Neural cell (in vitro differentiated cells): ENCODE data around the gene BTG1. TPM values are rescaled to one million over a fixed set of nuclear protein-coding genes. Genes with fewer than 3 reads are reported as not detected.

ENCODE experiments used
- H2AFZ ChIP-seq: fragments of 200-600, 300-800 bp; sonication (generic), shearing (Covaris generic); 2 replicates; pipeline ENCODE4 v1.6.0; 2014; ENCODE audit warnings: low read depth, mild to moderate bottlenecking, antibody characterized with exemption, low read length, moderate library complexity
- H3F3A ChIP-seq: fragments of 200-600 bp; shearing (Covaris generic); 2 replicates; pipeline ENCODE4 v1.6.1; 2016; ENCODE audit warnings: mild to moderate bottlenecking, moderate library complexity, mixed read lengths, antibody characterized with exemption, low read length; ENCODE audit not compliant: insufficient read depth, poor library complexity, severe bottlenecking
- H3K27ac ChIP-seq: fragments of 200-600, 300-800 bp; sonication (generic), shearing (Covaris generic); 2 replicates; pipeline ENCODE4 v1.5.1; 2014; ENCODE audit warnings: mild to moderate bottlenecking, low read length, moderate library complexity
- H3K27me3 ChIP-seq: fragments of 300-800, 200-600 bp; sonication (generic), shearing (Covaris generic); 2 replicates; pipeline ENCODE4 v1.6.0; 2014; ENCODE audit warnings: mild to moderate bottlenecking, low read depth, low read length, moderate library complexity; ENCODE audit not compliant: insufficient read depth
- H3K36me3 ChIP-seq: fragments of 300-800, 200-600 bp; sonication (generic), shearing (Covaris generic); 2 replicates; pipeline ENCODE4 v1.5.1; 2014; ENCODE audit warnings: mild to moderate bottlenecking, antibody characterized with exemption, low read length, moderate library complexity; ENCODE audit not compliant: insufficient read depth
- H3K4me2 ChIP-seq: fragments of 300-800, 200-600 bp; sonication (generic), shearing (Covaris generic); 2 replicates; pipeline ENCODE4 v1.6.0; 2014; ENCODE audit warnings: mild to moderate bottlenecking, low read length
- H3K4me3 ChIP-seq: fragments of 300-800, 200-600 bp; sonication (generic), shearing (Covaris generic); 2 replicates; pipeline ENCODE4 v1.5.1; 2014; ENCODE audit warnings: mild to moderate bottlenecking, low read length, moderate library complexity
- H3K79me2 ChIP-seq: fragments of 200-600 bp; shearing (Covaris generic); replicated peaks from 2 replicates; pipeline ENCODE4 v1.6.0; 2014; ENCODE audit warnings: mild to moderate bottlenecking, low read length, moderate library complexity; ENCODE audit not compliant: insufficient read depth
- H3K9ac ChIP-seq: fragments of 300-800, 200-600 bp; sonication (generic), shearing (Covaris generic); 2 replicates; pipeline ENCODE4 v1.6.1; 2016; ENCODE audit warnings: mild to moderate bottlenecking, low read length, mixed read lengths
- H3K9me2 ChIP-seq: fragments of 200-600 bp; shearing (Covaris generic); 2 replicates; pipeline ENCODE4 v1.6.1; 2016; ENCODE audit warnings: mild to moderate bottlenecking, low read length, mixed read lengths; ENCODE audit not compliant: insufficient read depth
- H3K9me3 ChIP-seq: fragments of 200-600, 300-800 bp; sonication (generic), shearing (Covaris generic); 2 replicates; pipeline ENCODE4 v1.6.1; 2016; ENCODE audit warnings: mild to moderate bottlenecking, mixed run types, low read length, moderate library complexity, mixed read lengths
- H4K20me1 ChIP-seq: fragments of 200-600 bp; shearing (Covaris generic); 2 replicates; pipeline ENCODE4 v1.6.1; 2016; ENCODE audit warnings: mild to moderate bottlenecking, mixed run types; ENCODE audit not compliant: insufficient read depth
- EP300 ChIP-seq: fragments of 450-650 bp; conservative IDR thresholded peaks from 2 replicates; pipeline ENCODE4 v1.6.1; 2014; ENCODE audit warnings: antibody characterized with exemption, mild to moderate bottlenecking, moderate library complexity; ENCODE audit not compliant: poor library complexity, severe bottlenecking
- EZH2 ChIP-seq: fragments of 200-600, 300-800 bp; shearing (Covaris generic), sonication (generic); IDR thresholded peaks from 2 replicates; pipeline ENCODE4 v1.6.1; 2014; ENCODE audit warnings: antibody characterized with exemption, low read length, borderline replicate concordance, mild to moderate bottlenecking; ENCODE audit not compliant: insufficient read depth, poor library complexity, severe bottlenecking
- MXI1 ChIP-seq: fragments of 450-650 bp; conservative IDR thresholded peaks from 2 replicates; pipeline ENCODE4 v1.6.1; 2014; ENCODE audit warnings: antibody characterized with exemption, mild to moderate bottlenecking; ENCODE audit not compliant: poor library complexity, severe bottlenecking
- POLR2AphosphoS5 ChIP-seq: IDR thresholded peaks from 2 replicates; pipeline ENCODE4 v1.6.1; 2012
- RAD21 ChIP-seq: fragments of 450-650 bp; conservative IDR thresholded peaks from 2 replicates; pipeline ENCODE4 v1.6.1; 2014; ENCODE audit warnings: antibody characterized with exemption, mild to moderate bottlenecking, moderate library complexity
- SMC3 ChIP-seq: fragments of 450-650 bp; conservative IDR thresholded peaks from 2 replicates; pipeline ENCODE4 v1.6.1; 2014; ENCODE audit warnings: antibody characterized with exemption, mild to moderate bottlenecking, moderate library complexity; ENCODE audit not compliant: poor library complexity
- TAF1 ChIP-seq: IDR thresholded peaks from 2 replicates; pipeline ENCODE4 v1.6.1; 2012; ENCODE audit warnings: low read depth
- polyA plus RNA-seq: library from polyadenylated mRNA; depleted of rRNA; stranded (reverse); fragments of >200 nt; gene quantifications from 2 replicates; pipeline ENCODE4 v1.2.3, GENCODE V29; 2014
- TF ChIP-seq, protein P1 (sequence below): fragments of 450-650 bp; IDR thresholded peaks from 2 replicates; pipeline ENCODE4 v1.5.1; 2014; ENCODE audit warnings: antibody characterized with exemption, mild to moderate bottlenecking, moderate library complexity; ENCODE audit not compliant: poor library complexity, severe bottlenecking
- TF ChIP-seq, protein P2 (sequence below): IDR thresholded peaks from 2 replicates; pipeline ENCODE4 v1.6.1; 2012; ENCODE audit warnings: borderline replicate concordance

The BTG1 gene
- polyA plus RNA-seq, 1 donor from 2014 or later = 12.9 TPM

DNA sequence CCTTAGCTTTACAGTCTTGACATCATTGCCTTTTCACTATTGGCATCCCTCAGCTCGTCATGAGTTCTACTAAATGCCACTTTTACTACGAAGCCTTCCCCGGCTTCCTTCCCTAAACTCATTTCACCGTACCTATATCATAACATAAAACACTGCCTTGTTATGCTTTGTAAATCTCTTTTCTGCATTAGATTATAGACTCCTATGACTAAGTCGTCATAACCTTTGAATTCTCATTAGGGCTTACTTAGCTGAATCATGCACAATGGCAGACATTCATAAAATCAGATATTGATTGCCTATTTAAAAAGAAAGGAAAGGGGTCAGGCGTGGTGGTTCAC lies 21.0 kb downstream of the BTG1 start:
- Histone ChIP-seq H3K27me3 (no peaks in the 10 kb centered on the region), H3K9me3 (no peaks in the 10 kb centered on the region), H3K4me3 (no peak overlapping the region), H3K9me2 (no peaks in the 10 kb centered on the region), H3K4me2 (no peak overlapping the region), H3F3A (no peaks in the 10 kb centered on the region), H3K79me2 (peaks cover 34% of the 10 kb centered on the region), H4K20me1 (no peaks in the 10 kb centered on the region), H2AFZ (no peak overlapping the region), H3K27ac (no peak overlapping the region), H3K9ac (no peak overlapping the region), H3K36me3 (no peaks in the 10 kb centered on the region)
- TF ChIP-seq EP300 = no peak
- no peak for TF ChIP-seq POLR2AphosphoS5
- TF ChIP-seq, protein P1, sequence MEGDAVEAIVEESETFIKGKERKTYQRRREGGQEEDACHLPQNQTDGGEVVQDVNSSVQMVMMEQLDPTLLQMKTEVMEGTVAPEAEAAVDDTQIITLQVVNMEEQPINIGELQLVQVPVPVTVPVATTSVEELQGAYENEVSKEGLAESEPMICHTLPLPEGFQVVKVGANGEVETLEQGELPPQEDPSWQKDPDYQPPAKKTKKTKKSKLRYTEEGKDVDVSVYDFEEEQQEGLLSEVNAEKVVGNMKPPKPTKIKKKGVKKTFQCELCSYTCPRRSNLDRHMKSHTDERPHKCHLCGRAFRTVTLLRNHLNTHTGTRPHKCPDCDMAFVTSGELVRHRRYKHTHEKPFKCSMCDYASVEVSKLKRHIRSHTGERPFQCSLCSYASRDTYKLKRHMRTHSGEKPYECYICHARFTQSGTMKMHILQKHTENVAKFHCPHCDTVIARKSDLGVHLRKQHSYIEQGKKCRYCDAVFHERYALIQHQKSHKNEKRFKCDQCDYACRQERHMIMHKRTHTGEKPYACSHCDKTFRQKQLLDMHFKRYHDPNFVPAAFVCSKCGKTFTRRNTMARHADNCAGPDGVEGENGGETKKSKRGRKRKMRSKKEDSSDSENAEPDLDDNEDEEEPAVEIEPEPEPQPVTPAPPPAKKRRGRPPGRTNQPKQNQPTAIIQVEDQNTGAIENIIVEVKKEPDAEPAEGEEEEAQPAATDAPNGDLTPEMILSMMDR = no peak
- no peak for TF ChIP-seq EZH2
- TF ChIP-seq MXI1 = no peak
- TF ChIP-seq RAD21 = no peak
- TF ChIP-seq TAF1 = no peak
- no peak for TF ChIP-seq SMC3
- TF ChIP-seq, protein P2, sequence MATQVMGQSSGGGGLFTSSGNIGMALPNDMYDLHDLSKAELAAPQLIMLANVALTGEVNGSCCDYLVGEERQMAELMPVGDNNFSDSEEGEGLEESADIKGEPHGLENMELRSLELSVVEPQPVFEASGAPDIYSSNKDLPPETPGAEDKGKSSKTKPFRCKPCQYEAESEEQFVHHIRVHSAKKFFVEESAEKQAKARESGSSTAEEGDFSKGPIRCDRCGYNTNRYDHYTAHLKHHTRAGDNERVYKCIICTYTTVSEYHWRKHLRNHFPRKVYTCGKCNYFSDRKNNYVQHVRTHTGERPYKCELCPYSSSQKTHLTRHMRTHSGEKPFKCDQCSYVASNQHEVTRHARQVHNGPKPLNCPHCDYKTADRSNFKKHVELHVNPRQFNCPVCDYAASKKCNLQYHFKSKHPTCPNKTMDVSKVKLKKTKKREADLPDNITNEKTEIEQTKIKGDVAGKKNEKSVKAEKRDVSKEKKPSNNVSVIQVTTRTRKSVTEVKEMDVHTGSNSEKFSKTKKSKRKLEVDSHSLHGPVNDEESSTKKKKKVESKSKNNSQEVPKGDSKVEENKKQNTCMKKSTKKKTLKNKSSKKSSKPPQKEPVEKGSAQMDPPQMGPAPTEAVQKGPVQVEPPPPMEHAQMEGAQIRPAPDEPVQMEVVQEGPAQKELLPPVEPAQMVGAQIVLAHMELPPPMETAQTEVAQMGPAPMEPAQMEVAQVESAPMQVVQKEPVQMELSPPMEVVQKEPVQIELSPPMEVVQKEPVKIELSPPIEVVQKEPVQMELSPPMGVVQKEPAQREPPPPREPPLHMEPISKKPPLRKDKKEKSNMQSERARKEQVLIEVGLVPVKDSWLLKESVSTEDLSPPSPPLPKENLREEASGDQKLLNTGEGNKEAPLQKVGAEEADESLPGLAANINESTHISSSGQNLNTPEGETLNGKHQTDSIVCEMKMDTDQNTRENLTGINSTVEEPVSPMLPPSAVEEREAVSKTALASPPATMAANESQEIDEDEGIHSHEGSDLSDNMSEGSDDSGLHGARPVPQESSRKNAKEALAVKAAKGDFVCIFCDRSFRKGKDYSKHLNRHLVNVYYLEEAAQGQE = no peak

DNA sequence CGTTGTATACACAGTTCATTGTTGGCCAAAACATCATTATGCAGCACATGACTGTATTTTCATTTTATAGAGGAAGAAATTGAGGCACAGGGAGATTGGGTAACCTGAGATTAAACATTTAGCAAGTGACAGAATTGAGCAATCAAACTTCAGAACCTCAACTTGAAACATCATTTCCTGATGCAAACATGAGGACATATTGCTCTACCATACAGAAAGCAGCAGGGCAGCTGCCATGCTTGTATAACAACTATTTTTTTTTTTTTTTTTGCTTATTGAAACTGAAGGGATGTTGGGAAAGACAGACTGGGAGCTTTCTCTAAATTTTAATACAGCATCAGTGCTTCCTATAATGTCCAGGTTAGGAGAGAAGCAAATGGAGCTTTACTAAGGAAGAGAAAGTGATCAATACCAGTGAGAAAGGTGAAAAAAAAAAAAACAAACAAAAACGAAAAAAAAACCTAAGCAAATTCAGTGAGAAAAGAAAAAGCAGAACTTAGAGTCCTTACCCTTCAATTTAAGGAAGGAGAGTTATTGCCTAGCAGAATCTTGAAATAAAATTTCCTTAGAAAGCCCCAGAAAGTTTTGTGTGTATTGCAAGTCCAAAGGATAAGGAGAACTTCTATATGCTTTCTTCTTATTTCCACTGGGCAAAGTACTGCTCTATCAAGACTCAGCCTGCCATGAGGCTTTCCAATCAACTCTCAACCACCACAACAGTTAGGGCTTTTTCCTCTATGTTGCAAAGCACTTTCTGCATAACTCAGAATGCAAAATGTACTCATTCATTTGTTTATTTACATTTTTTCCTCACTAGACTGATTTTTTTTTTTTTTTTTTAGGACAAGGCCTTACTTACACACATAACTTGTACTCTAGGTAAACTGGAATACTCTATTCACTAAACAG lies 21.6 kb downstream of the BTG1 start:
- Histone ChIP-seq H3K9ac (no peak overlapping the region), H3K4me3 (no peak overlapping the region), H3K9me3 (no peaks in the 10 kb centered on the region), H3K79me2 (peaks cover 31% of the 10 kb centered on the region), H2AFZ (no peak overlapping the region), H3K27ac (no peak overlapping the region), H3K27me3 (no peaks in the 10 kb centered on the region), H3K36me3 (no peaks in the 10 kb centered on the region), H4K20me1 (no peaks in the 10 kb centered on the region), H3K9me2 (no peaks in the 10 kb centered on the region), H3K4me2 (no peak overlapping the region), H3F3A (no peaks in the 10 kb centered on the region)
- TF ChIP-seq POLR2AphosphoS5 (no peak), TAF1 (no peak), MXI1 (no peak), EZH2 (no peak), SMC3 (no peak), EP300 (no peak), RAD21 (no peak)
- TF ChIP-seq, protein P1 = no peak
- TF ChIP-seq, protein P2 = no peak
